NT2/D1 (cell line): ENCODE measurements around the gene HPCA.

Experiments used
- SUZ12 ChIP-seq: IDR thresholded peaks from 2 replicates; pipeline ENCODE4 v1.6.1; 2011; ENCODE audit not compliant: insufficient read length, insufficient read depth; ENCODE audit errors: extremely low read depth
- YY1 ChIP-seq: IDR thresholded peaks from 2 replicates; pipeline ENCODE4 v1.6.1; 2011; ENCODE audit not compliant: insufficient read length, insufficient read depth
- ZNF274 ChIP-seq: IDR thresholded peaks from 2 replicates; pipeline ENCODE4 v1.6.1; 2011; ENCODE audit warnings: mild to moderate bottlenecking, low read depth, low read length

- TF ChIP-seq ZNF274 (no peak), YY1 (no peak), SUZ12 (no peak)
Observed at GRCh38 chr1:32902535-32902920, 16.2 kb downstream of the HPCA start.
